Activated CD4-positive, alpha-beta T cell treated with anti-CD3 and anti-CD28 coated beads, Interleukin-2, amount 50 U/mL, for 1 hour (primary cell): ENCODE measurements around the gene IL1RAPL1.
"Not testable (repeated sequence)": the region's sequence is repeated elsewhere in the genome, so short reads cannot be mapped to it uniquely, and the experiment has no call there.

Experiments used
- DNase-seq: peaks from one replicate; pipeline ENCODE4 v3.0.0-alpha.2; 2020

Gene IL1RAPL1

DNA sequence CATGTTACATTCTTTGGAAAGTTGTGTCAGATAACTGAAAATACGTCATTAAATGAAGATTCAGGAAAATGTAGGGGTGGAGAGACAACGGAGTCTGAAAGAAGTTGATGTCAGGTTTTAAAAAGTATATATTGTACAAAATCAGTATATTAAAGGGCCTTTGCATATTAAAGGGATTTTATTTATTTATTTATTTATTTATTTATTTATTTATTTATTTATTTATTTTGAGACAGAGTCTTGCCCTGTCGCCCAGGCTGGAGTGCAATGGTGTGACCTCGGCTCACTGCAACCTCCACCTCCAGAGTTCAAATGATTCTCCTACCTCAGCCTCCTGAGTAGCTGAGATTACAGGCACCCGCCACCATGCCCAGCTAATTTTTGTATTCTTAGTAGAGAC is 213.4 kb downstream of the IL1RAPL1 start:
- DNase-seq, result not testable (repeated sequence)

DNA sequence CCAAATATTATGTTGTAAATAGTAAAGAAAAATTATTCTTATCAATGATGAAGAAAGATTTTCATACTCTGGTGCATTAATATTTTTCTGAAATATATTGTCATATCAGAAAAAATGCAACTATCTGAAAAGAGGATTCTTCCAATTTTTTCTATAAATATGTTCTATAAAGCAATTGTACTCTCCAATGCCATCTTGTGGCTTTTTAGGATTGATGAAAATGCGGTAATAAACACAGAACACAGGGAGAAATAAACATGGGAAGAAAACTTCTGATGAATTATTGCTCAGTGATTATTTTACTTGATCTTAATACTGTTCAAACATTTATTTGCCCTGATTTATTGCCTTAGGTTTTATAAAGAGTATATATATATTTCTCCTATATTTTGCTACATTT is 215.4 kb downstream of the IL1RAPL1 start:
- no peak for DNase-seq

DNA sequence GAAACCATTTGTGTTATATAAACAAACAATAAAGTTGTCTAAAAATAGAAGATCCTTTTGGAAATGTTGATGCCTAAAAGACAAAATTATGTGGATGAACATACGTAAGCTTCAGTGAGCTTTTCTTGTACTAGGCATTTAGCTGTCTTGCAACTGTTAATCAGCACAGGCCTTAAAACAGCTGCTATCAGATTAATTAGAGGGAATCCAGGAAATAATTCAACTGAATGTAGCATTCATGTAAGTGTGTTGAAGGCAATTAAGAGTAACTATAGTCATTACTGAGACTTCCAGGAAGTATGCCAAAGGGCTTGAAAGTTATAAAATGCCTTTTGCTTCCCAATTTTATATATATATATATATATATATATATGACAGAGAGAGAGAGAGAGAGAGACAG is 248.7 kb downstream of the IL1RAPL1 start:
- no peak for DNase-seq

DNA sequence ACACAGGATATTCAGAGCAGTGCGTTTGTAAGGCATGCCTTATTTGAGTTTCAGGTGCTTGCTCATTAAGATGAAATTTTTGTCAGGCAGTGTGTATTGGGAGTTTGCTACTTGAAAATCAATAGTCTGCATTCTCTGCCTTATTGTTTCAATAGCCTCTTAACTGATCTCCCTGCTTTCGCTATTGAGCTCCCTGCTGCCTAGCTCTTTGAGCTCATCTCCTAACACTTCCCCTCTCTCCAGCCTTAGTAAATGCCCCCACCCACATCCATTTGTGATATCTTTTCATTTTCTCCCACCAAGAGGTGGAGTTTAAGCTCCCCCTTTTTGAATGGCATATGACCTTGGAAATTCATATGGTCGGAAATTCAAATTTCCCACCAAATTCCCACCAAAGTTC is 256.6 kb downstream of the IL1RAPL1 start:
- DNase-seq, result no peak

DNA sequence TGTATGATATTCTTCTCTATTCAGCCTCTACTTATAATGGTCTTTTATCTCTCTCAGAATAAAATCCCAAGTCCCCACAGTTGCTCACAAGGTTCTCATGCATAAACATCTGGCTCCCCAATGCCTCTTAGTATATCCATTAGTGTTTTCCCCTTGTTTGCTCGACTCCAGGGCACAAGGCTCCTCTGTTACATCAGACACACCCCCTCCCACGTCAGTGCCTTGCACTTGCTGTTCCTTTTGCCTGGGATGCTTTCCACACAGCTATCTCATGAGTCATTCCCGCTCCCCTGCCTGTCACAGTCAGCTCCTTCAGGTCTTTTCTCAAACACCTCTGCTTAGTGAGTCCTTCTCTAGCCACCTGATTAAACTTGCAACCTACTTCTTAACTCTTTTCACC is 260.2 kb downstream of the IL1RAPL1 start:
- no peak for DNase-seq

DNA sequence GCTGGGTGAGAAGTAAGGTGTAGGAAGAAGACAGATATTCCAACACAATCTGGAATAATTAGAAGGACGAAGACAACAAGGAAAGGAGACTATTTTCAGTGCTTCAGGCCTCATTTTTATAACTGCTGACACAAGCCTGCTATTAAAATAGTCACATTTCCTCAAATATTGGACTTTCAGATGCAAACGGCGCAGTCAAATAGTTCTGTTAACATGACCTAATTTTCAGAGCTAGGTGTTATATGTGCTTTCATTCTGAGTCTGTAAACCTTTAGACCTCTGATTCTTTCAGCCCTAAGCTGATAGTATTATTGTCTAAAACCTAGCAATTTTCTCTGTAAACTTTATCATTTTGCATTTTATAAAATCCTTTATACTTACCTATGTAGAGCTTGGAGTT is 261.5 kb downstream of the IL1RAPL1 start:
- no peak for DNase-seq

DNA sequence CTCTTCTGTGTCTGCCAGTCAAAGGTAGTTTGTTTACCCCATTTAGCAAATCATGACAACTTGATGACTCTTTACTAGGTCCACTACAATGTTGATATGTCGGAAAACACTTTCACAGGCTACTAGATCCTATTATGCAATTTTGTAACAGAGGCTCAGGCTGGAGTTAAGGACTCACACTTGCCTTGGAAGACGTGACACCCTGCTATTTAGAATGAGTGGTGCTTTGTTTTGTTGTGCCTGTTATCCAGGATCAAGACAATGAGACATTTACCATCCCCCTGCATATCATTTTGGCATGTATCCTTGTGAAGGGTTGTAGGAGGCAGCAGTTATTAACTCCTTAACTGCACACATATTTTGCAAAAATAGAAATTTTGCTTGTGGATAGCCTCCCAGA is 263.7 kb downstream of the IL1RAPL1 start:
- no peak for DNase-seq

DNA sequence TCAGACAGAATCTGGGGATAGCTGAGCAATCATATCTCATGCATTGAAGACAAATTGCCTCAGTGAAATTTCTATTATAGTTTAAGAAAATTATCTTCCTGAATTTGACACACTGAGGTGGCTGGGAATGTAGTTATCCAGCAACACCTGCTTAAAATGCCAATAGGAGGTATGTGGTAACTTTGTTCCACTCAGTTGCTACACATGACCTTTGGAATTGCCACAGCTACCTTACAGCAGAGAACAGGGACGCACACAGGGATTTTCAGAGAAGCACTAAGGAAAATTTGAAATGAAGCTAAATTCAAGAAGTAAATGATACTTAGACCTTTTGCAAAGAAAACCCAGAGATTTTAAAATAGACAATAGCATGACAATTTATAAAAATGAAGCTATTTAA is 264.6 kb downstream of the IL1RAPL1 start:
- DNase-seq, result no peak

DNA sequence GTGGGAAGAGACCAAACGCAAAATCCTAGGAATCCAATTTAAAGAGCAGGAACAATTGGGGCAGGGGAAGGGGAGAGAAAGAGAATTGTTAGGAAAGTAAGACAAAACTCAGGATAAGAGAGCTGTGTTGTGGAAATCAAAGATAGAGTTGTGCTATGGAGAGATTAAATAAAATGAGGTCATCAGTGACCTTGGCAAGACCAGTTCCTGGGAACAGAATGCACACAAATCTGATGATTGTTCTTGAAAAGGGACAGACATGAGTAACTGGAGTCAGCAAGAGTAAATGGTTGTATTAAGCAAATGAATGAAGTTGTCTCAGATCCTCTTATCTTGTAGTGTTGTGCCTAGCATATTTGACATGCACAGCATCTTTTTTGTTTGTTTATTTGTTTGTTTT is 267.4 kb downstream of the IL1RAPL1 start:
- DNase-seq, result no peak

DNA sequence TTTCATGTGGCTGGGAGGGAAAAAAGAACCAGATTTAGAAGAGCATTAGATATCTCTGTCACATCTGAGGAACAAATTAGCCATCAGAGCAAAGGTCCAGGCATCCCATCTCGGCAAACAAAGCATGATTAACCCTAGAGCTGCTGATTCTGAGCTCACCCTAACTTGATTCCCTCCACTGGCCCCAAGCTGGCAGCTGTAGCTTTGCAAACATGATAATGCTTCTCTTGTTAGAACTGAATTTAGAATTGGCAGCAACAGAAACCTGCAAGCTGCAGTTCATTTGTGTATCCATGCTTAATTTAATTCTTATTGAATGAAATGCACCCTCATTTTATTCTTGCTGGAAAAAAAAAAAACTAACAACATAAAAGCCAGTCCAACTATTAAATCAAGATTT is 289.2 kb downstream of the IL1RAPL1 start:
- no peak for DNase-seq

DNA sequence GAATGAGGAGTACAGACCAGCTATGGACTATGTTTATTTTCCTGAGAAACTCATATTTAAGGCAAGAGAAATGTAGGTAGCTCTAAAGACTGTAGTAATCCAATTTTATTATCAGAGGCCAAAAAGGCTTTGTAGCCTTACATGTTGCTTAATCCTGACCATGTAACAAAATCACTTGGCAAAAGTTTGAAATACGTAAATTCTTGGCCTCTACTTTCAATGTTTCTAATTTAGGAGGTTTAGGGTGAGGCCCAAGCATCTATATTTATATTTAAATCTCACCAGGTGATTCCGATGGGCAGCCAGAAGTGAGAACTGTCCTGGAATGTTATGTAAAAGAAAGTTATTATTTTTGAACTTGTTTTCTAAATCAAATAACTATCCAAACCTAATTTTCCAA is 289.7 kb downstream of the IL1RAPL1 start:
- no peak for DNase-seq

DNA sequence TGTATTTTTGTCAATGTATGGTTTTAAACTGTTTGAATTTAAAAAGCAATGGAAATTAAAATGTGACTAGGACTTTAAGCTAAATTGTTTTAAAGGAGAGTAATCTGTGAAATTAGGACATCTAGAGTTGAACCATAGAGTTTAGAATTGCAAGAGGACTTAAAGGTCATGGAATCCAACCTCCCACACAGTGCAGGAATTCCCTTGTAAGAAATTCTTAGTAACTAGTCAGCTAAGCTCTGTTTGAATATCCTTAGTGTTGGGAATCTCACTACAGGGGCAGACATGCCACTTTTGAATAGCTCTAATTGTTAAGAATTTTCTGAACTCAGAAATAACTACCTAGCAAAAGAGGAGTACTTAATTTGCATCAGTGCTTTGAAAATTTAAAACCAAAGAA is 292.9 kb downstream of the IL1RAPL1 start:
- no peak for DNase-seq

DNA sequence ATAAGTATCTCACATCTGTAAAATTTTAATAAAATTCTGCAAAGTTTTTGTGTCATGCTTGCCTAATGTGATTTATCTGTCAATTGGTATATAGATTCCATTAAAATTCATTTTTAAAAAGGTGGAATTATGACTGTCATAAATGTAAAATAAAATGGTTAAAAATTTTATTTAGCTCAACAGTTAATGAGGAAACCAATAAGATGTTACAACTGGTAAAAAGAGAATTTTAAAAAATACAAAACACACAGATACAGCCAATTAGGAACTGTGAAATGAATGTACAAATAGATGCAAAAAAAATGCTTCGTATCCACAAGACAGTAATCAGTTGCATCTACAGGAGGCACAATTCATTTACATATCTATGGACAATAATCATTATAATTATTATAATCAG is 297.6 kb downstream of the IL1RAPL1 start:
- DNase-seq, result no peak

DNA sequence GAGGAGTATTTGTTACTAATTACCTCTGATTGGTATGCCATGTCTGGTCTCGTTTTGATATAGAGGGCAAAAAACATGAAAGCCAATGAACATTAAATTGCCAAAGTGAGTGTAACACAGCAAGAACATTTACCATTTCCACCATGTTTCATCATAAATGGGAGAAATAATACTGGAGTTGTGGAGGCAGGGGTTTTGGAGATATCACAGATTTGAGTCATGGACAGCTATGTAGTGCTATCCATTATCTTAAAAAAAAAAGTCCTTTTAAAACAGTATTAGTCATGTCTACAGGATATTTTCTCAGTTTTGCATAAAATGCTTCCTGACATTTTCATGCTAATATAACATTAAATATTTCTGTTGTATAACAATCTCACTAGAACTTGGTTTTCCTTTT is 301.2 kb downstream of the IL1RAPL1 start:
- no peak for DNase-seq

DNA sequence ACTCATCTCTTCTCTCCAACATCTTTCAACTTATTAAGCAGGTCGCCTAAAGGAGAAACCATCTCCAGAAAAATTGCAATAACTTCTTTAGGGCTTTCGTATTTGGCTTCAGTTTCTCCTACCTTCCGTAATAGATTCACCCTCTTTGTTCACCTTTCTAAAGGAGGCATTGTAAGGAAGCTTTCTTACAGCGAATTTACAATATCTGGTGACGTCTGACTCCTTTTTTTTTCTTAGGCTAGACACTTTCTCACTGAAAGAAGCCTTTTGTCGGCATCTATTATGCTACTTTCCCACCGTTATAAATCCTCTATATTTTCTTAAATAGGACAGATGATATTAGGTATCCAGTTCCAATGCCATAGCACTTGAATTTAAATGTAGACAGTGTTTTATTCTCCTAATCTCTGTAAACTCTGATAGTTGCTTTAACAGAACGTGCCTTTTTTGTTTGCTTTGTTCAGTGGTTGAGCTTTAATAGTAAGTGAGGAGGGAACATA is 302.4 kb downstream of the IL1RAPL1 start:
- DNase-seq, result no peak

DNA sequence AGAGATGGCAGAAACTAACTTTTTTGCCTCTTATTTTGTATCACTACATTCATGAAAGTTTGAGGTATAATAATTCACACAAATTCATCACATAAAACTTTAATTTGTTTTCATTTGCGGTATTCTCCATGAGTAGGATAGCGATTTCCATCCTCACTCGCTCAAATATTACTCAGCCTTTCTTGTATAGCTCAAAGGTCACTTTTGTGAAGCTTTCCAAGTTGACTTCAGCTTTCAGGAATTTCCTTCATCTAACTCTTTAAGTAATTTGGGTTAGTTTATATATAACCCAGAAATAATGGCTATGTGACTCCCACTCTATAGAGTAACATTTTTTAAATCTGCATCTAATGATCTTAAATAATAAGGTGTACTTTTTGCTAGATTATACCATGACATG is 314.4 kb downstream of the IL1RAPL1 start:
- DNase-seq, result no peak

DNA sequence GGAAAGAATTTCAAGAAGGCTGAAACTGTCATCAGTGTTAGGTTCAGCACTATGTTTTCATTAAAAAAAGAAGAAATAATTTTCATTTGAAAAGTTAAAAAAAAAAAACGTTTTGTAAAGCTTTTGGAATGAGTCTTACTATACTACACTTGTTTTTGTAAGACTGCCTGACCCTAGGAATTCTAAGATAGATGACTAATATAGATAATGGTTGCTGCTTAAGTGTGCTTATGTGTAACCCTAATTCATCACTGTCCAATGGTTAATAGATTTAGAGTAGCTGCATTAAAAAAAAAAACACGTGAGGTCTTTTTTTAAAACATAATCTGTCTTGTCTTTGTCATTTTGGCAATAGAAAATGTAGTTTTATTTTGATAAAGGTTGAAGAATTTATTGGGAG is 323.2 kb downstream of the IL1RAPL1 start:
- no peak for DNase-seq

DNA sequence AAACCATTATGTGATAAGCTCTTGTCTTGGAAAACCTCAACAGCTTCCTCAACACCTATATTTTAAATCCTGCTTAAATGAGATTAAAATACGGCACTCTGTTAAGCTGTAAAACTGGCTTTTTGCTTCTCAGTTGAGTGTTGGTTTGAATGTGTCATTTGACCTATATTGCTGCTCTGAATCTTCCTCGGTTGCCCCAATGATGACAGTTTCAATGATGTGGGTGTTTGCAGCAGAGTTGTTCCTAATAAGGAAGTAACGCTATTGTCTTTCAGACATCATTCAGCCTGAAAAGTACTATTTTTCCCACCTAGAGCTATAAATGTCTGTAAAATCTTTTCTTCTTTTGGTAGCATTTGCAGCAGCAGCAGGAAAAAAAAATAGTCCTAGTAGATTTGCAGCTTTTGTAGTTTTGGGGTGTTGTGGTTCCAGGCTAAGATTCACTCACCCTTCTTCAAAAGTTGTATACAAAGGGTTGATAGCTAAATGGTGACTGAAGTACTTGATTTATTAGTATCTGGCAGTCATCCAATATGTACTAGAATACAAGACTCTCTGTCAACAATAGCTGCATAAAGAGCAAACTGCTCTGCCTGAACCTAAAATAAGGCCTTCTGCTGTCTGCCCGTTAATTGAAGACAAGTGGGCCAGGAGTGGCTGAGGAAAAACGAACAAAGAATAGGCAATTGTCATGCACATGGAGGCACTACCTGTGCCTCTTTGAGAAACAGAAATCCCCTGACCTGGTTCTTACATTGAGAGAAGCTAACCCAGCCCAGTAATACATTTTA is 333.1 kb downstream of the IL1RAPL1 start:
- no peak for DNase-seq

DNA sequence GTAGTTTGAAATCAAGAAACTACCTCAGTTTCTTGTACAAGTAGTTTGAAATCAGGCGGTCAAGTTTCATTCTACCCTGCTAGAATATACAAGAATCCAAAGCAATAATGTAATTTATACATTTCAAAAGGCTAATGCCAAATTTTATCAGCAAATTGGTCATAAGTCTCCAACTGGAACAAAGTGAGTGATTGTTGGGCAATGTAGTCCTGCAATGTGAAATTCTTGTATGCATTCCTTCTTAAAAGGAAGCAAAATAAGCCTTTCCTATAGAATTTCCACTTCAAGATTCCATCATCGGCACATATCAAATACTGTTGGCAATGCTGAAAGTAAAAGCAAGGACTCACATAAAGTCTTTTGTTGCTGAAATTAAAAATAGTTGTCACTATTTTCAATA is 334.9 kb downstream of the IL1RAPL1 start:
- no peak for DNase-seq

DNA sequence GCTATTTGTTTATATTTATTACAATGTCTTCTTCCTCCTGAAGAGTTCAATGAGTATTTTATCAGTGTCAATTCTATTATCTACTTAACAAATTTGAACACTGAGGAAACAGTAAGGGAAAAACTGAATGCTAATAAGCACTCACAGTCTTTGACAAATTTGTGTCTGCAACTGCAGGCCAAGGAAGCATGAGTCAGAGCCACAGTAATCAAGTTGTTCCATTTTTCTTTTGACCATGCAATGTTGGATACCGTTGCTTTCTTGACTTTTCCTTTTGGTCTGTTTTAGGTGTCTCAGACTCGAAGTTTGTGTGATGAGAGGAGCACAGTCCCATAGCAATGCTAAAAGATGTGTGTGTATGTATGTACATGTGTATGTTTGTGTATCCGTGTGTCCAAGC is 359.6 kb downstream of the IL1RAPL1 start:
- DNase-seq, result no peak

DNA sequence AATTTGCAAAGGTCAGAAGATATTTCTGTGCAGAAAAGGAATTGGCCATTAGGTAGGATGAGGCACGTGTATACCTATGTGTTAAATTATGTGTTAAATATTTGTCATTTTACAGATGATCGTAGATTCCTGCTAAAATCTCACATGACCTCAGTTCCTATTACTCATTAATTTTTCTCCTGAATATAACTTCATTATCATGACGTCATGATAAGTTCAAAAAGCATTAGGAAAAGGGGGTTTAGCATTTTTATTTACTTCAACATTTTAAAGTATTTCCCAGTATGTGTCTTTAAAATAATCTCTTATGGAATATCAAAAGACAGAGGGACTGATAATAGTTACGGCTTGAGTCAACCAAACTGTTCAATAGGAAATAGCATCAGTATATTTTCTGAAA is 372.8 kb downstream of the IL1RAPL1 start:
- no peak for DNase-seq

DNA sequence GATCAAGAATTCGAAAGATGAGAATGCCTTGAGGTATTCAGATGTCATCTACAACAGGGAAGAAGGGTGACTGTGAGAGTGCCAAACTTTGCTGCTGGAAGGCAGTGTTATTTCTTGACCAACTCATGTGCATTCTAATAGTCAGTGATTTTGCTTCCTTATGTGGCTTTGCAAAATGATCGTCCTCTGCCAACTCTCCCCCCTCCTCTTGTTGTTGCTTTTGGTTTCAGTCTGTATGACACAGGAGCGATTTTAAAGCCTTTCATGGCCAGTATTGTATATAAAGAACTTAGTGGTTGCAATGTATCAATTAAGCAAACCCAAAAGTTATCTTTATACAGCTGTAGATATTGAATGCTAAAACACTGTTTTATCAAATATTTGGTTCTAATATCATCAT is 379.1 kb downstream of the IL1RAPL1 start:
- no peak for DNase-seq

DNA sequence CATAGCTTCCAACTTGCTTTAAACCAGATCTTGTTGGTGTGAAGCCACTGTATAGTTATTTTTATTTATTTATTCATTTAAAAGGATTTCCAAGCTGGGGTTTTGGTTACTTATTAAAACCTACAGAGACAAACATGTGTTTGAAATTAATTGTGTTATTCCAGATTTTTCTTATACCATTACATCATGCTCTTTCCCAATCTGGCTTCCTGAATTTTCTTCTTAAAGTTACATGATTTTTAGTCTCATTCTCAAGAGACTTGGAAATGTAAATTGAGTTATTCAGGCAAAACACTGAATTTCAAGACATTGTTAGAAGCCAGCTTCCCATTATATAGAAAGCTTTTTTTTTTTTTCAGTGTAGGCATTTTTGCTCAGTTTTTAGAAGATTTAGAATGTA is 381.9 kb downstream of the IL1RAPL1 start:
- DNase-seq, result no peak

DNA sequence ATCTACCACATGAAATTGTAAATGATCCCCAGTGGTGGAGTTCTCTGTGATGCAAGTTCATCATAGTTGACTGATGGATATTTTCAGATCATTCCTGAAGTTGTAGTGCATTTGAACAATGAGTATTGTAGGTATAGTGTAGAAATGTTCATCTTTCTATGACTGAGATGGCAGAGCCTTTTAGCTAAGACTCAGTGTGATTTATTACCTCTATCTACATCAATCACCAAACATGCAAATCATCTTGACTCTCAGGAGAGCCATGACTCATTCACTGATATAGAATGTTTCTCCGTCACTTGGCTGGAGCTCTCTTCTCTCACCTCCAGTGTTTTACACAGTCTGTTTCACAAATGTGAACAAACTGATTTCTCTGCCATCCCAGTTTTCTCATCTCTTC is 392.6 kb downstream of the IL1RAPL1 start:
- no peak for DNase-seq

DNA sequence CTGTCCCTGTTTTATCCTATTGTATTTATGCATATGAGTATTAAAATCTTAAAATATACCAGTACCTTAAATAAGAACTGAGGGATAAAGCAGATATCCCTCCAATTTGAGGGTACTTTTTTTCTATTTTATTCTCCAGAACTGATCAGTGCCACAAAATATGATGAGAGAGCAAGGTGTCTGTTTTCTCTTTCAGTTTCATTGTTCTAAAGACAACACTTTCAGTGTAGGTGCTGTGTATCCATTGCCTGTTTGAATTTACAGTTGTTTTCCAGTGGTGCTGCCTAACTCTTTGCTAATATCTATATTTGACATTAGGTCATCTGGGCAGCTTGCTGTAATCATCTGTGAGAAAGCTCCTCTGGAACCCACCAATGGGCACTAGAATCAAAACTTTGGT is 394.7 kb downstream of the IL1RAPL1 start:
- no peak for DNase-seq
